GM19438 (cell line): ENCODE results near the gene GPT2.

Experiments
- ATAC-seq: cut with Tn5 transposase; IDR thresholded peaks from one replicate; pipeline ENCODE4 v1.9.1; 2021; ENCODE audit warnings: low read depth; ENCODE audit not compliant: unreplicated experiment

GPT2 gene

GRCh38 chr16:46954562-46954961, 70.4 kb downstream of the GPT2 start:
- no peak for ATAC-seq

GRCh38 chr16:46961373-46962353, 77.5 kb downstream of the GPT2 start:
- no peak for ATAC-seq

GRCh38 chr16:46962629-46963028, 78.5 kb downstream of the GPT2 start:
- no peak for ATAC-seq

- no peak for ATAC-seq
Observed at GRCh38 chr16:46968063-46968435, 83.9 kb downstream of the GPT2 start.

- ATAC-seq = no peak
Observed at GRCh38 chr16:46970089-46970488, 85.9 kb downstream of the GPT2 start.

GRCh38 chr16:46971271-46971670, 87.1 kb downstream of the GPT2 start:
- ATAC-seq = no peak

GRCh38 chr16:46972429-46973206, 88.5 kb downstream of the GPT2 start:
- ATAC-seq = peak; percentile 52

GRCh38 chr16:46973207-46973995, 89.2 kb downstream of the GPT2 start, which contains the start of gene DNAJA2:
TSS of gene DNAJA2 (minus strand) at chr16:46973674. CDS start at chr16:46973572, 102 bp downstream.
- ATAC-seq = peak; percentile 88

- ATAC-seq = no peak
Observed at GRCh38 chr16:46973996-46974324, 89.8 kb downstream of the GPT2 start.

- no peak for ATAC-seq
Observed at GRCh38 chr16:46974352-46974751, 90.2 kb downstream of the GPT2 start.

GRCh38 chr16:46975165-46975564, 91.0 kb downstream of the GPT2 start:
- no peak for ATAC-seq

- no peak for ATAC-seq
Observed at GRCh38 chr16:46975908-46976470, 91.8 kb downstream of the GPT2 start.

GRCh38 chr16:46976550-46976949, 92.4 kb downstream of the GPT2 start:
- ATAC-seq = no peak
